GM23338 (cell line): ENCODE results near the gene AKAP8L. TPM values are rescaled to one million over a fixed set of nuclear protein-coding genes. Genes with fewer than 3 reads are reported as not detected.

Experiments used
- ATAC-seq: fragments of 200-7000 bp; cut with Tn5 transposase; 3 replicates; pipeline ENCODE4 v1.9.1; 2020
- DNase-seq: peaks from one replicate; pipeline ENCODE4 v3.0.0-alpha.2; 2015; ENCODE audit warnings: low spot score
- H2AFZ ChIP-seq: fragments of 200-600 bp; sonication (generic); 2 replicates; pipeline ENCODE4 v1.8.0; 2016; ENCODE audit warnings: antibody characterized with exemption, mild to moderate bottlenecking, moderate library complexity
- H3F3A ChIP-seq: fragments of 200-600 bp; sonication (generic); replicated peaks from 2 replicates; pipeline ENCODE4 v1.8.0; 2017; ENCODE audit warnings: antibody characterized with exemption, mixed run types, low read depth
- H3K27ac ChIP-seq: fragments of 200-600 bp; sonication (generic); 2 replicates; pipeline ENCODE4 v1.6.1; 2016; ENCODE audit warnings: low read depth
- H3K27me3 ChIP-seq: fragments of 200-600 bp; sonication (generic); 2 replicates; pipeline ENCODE4 v1.8.0; 2016; ENCODE audit warnings: mild to moderate bottlenecking, mixed run types, moderate library complexity; ENCODE audit not compliant: insufficient read depth
- H3K36me3 ChIP-seq: fragments of 200-600 bp; sonication (generic); 2 replicates; pipeline ENCODE4 v1.8.0; 2016; ENCODE audit warnings: mild to moderate bottlenecking; ENCODE audit not compliant: insufficient read depth
- H3K4me1 ChIP-seq: fragments of 200-600 bp; sonication (generic); 2 replicates; pipeline ENCODE4 v1.8.0; 2016; ENCODE audit warnings: mild to moderate bottlenecking, moderate library complexity; ENCODE audit not compliant: insufficient read depth
- H3K4me2 ChIP-seq: fragments of 200-600 bp; sonication (generic); 2 replicates; pipeline ENCODE4 v1.7.1; 2017; ENCODE audit warnings: mixed run types
- H3K4me3 ChIP-seq: fragments of 200-600 bp; sonication (generic); 2 replicates; pipeline ENCODE4 v1.6.1; 2016; ENCODE audit warnings: mixed run types
- H3K79me2 ChIP-seq: fragments of 200-600 bp; sonication (generic); replicated peaks from 2 replicates; pipeline ENCODE4 v1.8.0; 2017; ENCODE audit warnings: mild to moderate bottlenecking; ENCODE audit not compliant: insufficient read depth
- H3K9me2 ChIP-seq: fragments of 200-600 bp; sonication (generic); 2 replicates; pipeline ENCODE4 v1.8.0; 2017; ENCODE audit not compliant: insufficient read depth
- H4K20me1 ChIP-seq: fragments of 200-600 bp; sonication (generic); replicated peaks from 2 replicates; pipeline ENCODE4 v1.8.0; 2017; ENCODE audit warnings: mild to moderate bottlenecking; ENCODE audit not compliant: insufficient read depth
- H3K27ac Mint-ChIP-seq: 2 replicates; pipeline ENCODE4 v1.8.0; 2020; ENCODE audit warnings: inconsistent platforms, mild to moderate bottlenecking, moderate library complexity, mixed read lengths
- H3K27me3 Mint-ChIP-seq: 3 replicates; pipeline ENCODE4 v1.8.0; 2022; ENCODE audit warnings: low read depth, mild to moderate bottlenecking, moderate library complexity, mixed read lengths, inconsistent platforms; ENCODE audit not compliant: insufficient read depth, poor library complexity
- H3K36me3 Mint-ChIP-seq: 3 replicates; pipeline ENCODE4 v1.8.0; 2021; ENCODE audit warnings: low read depth, mild to moderate bottlenecking, inconsistent platforms, moderate library complexity, mixed read lengths
- H3K4me1 Mint-ChIP-seq: 3 replicates; pipeline ENCODE4 v1.8.0; 2020; ENCODE audit warnings: mild to moderate bottlenecking, inconsistent platforms, mixed read lengths
- H3K4me3 Mint-ChIP-seq: 3 replicates; pipeline ENCODE4 v1.8.0; 2021; ENCODE audit warnings: moderate library complexity, mild to moderate bottlenecking, inconsistent platforms, mixed read lengths
- H3K9me3 Mint-ChIP-seq: 3 replicates; pipeline ENCODE4 v1.8.0; 2020; ENCODE audit warnings: moderate library complexity, mild to moderate bottlenecking, inconsistent platforms, mixed read lengths
- EZH2 ChIP-seq: fragments of 200-600 bp; sonication (generic); IDR thresholded peaks from one replicate; pipeline ENCODE4 v1.8.0; 2017; ENCODE audit warnings: antibody characterized with exemption, mild to moderate bottlenecking, low read depth; ENCODE audit not compliant: unreplicated experiment
- EZH2phosphoT487 ChIP-seq: fragments of 200-600 bp; sonication (generic); IDR thresholded peaks from one replicate; pipeline ENCODE4 v1.8.1; 2018; ENCODE audit warnings: antibody characterized with exemption; ENCODE audit not compliant: unreplicated experiment
- JUNB ChIP-seq: IDR thresholded peaks from one replicate; pipeline ENCODE4 v1.6.1; 2016; ENCODE audit warnings: antibody characterized with exemption; ENCODE audit not compliant: unreplicated experiment
- NANOG ChIP-seq: IDR thresholded peaks from 2 replicates; pipeline ENCODE4 v1.6.1; 2016; ENCODE audit warnings: antibody characterized with exemption, borderline replicate concordance
- POLR2AphosphoS5 ChIP-seq: IDR thresholded peaks from 2 replicates; pipeline ENCODE4 v1.6.1; 2016; ENCODE audit warnings: antibody characterized with exemption, low read depth
- ZNF114 ChIP-seq: fragments of 250-450 bp; sonication (Bioruptor Pico); IDR thresholded peaks from 2 replicates; pipeline ENCODE4 v1.5.0; 2020; ENCODE audit warnings: mild to moderate bottlenecking, moderate library complexity
- polyA plus RNA-seq: library from polyadenylated mRNA; unstranded; fragments of >200 nt; fragmentation: Nextera tagmentation; extraction: Ambion mirVana; gene quantifications from 2 replicates; pipeline ENCODE4 v1.2.1, GENCODE V29; 2016
- total RNA-seq: library from RNA; depleted of rRNA; stranded (reverse); fragments of >200 nt; shearing (Covaris generic); gene quantifications from 2 replicates; pipeline ENCODE4 v1.2.3, GENCODE V29; 2014
- TF ChIP-seq, protein P1 (sequence below), 2 experiments: fragments of 200-600 bp in 1 of 2; sonication (generic) in 1 of 2; conservative IDR thresholded peaks; 2 replicates each; pipeline versions ENCODE4 v1.5.1 to v1.6.1; 2016 to 2017; ENCODE audit warnings: antibody characterized with exemption in 2 of 2, low read depth in 2 of 2, mild to moderate bottlenecking in 2 of 2, moderate library complexity in 1 of 2
- TF ChIP-seq, protein P2 (sequence below): IDR thresholded peaks from one replicate; pipeline ENCODE4 v1.6.1; 2018; ENCODE audit warnings: antibody characterized with exemption; ENCODE audit not compliant: unreplicated experiment

AKAP8L gene
- total and polyA plus RNA-seq, 2 experiments from 2014 or later: 78.8 to 165 TPM

DNA sequence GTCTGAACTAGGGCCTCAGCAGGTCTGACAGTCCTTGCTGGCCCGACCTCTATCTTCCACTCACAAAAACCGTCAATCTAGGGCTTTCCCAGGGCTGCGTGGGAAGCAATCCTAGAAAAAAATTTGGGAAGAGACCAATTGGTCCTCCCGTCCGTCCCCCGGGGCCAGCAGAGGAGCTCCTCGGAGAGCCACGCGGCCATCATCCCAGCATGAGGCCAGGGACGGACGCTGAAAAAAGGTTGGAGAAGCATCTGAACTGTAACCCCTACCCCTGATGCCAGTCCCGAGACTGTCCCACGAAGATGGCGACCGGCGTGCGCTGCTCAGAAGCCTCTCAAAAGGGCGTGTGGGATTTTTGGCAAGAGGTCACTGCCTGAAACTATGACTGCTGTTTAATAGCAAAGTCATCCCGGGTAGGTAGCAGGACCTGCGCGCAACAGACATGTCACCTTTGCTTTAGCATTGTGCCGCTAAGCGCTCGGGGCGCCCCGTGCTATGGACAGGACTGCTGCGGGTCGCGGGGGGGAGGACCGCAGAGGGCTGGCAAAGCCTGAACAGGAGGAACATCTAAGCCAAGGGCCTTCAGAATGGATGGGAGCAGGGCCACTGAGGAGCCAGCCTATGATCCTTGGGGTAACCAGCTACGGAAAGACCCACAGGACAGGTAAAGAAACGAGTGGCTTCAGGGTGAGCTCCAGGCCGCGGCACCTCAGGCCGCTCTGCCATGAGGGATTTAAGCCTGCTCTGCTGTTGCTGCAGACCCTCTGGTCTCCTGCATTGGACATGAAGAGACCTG is 49.8 kb downstream of the AKAP8L start:
- Histone ChIP-seq H2AFZ (no peak overlapping the region), H3K36me3 (peaks cover 41% of the 10 kb centered on the region), H3K9me2 (no peaks in the 10 kb centered on the region), H3K4me3 (no peak overlapping the region), H4K20me1 (peaks cover 9% of the 10 kb centered on the region), H3F3A (no peaks in the 10 kb centered on the region), H3K27ac (no peak overlapping the region), H3K4me2 (no peak overlapping the region), H3K79me2 (peaks cover 28% of the 10 kb centered on the region), H3K4me1 (no peaks in the 10 kb centered on the region), H3K27me3 (no peaks in the 10 kb centered on the region)
- no peak for DNase-seq
- Mint-ChIP-seq H3K9me3 (peaks cover 6% of the 10 kb centered on the region; the same call in 1 of the 3 replicates), H3K27ac (no peak overlapping the region; the same call in 1 of the 2 replicates), H3K4me3 (no peak overlapping the region), H3K27me3 (peaks cover 11% of the 10 kb centered on the region), H3K4me1 (no peaks in the 10 kb centered on the region), H3K36me3 (peaks cover 89% of the 10 kb centered on the region)
- no peak for ATAC-seq
- TF ChIP-seq, protein P1, sequence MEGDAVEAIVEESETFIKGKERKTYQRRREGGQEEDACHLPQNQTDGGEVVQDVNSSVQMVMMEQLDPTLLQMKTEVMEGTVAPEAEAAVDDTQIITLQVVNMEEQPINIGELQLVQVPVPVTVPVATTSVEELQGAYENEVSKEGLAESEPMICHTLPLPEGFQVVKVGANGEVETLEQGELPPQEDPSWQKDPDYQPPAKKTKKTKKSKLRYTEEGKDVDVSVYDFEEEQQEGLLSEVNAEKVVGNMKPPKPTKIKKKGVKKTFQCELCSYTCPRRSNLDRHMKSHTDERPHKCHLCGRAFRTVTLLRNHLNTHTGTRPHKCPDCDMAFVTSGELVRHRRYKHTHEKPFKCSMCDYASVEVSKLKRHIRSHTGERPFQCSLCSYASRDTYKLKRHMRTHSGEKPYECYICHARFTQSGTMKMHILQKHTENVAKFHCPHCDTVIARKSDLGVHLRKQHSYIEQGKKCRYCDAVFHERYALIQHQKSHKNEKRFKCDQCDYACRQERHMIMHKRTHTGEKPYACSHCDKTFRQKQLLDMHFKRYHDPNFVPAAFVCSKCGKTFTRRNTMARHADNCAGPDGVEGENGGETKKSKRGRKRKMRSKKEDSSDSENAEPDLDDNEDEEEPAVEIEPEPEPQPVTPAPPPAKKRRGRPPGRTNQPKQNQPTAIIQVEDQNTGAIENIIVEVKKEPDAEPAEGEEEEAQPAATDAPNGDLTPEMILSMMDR (conservative IDR thresholded peaks at IDR 0.05; ENCODE audit: low read depth in 2 of 2): no peak
- TF ChIP-seq ZNF114 (CRISPR knock-in tag) (no peak), NANOG (no peak)

DNA sequence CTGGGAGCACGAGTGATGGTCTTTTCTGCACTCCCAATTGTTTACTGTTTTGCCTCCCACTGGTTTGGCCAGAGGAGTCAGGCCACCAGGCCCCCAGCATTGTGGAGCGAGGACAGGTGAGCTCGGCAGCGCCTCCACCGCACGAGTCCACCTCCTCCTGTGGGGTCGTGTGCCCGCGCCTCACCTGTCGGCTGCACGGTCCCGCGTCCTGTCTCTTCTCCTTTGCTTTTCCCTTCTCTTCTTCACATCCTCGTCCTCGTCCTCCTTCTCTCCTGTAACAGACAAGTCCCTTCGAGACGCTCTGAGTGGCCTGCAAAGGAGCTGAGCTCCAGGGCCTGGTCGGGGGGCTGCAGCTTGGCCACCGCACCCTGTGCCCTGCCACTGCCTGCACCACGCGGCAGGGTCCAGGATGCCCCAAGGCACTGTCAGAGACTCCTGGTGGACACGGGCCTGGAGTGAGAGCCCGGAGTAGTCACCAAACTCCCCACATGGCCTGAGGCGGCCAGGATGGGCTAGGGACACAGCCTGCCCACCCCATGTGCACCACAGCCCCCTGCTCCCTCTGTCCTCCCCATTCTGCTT is 50.6 kb downstream of the AKAP8L start:
- Mint-ChIP-seq H3K9me3 (peaks cover 10% of the 10 kb centered on the region), H3K27me3 (peaks cover 8% of the 10 kb centered on the region), H3K27ac (no peak overlapping the region; the same call in 1 of the 2 replicates), H3K36me3 (peaks cover 92% of the 10 kb centered on the region), H3K4me1 (no peaks in the 10 kb centered on the region), H3K4me3 (no peak overlapping the region)
- peaks cover 19% of the 10 kb centered on the region for H3K79me2 ChIP-seq
- DNase-seq (no peak), ATAC-seq (no peak)
- no peak overlapping the region for H3K4me3 ChIP-seq
- H2AFZ ChIP-seq: no peak overlapping the region
- no peaks in the 10 kb centered on the region for H3K4me1 ChIP-seq
- H3K36me3 ChIP-seq: peaks cover 41% of the 10 kb centered on the region
- H3K4me2 ChIP-seq: no peak overlapping the region
- no peaks in the 10 kb centered on the region for H3K27me3 ChIP-seq
- peaks cover 9% of the 10 kb centered on the region for H4K20me1 ChIP-seq
- H3F3A ChIP-seq: no peaks in the 10 kb centered on the region
- H3K9me2 ChIP-seq: no peaks in the 10 kb centered on the region
- H3K27ac ChIP-seq: no peak overlapping the region
- TF ChIP-seq EZH2phosphoT487 (no peak), EZH2 (no peak), JUNB (no peak), POLR2AphosphoS5 (no peak)
- TF ChIP-seq, protein P1 (conservative IDR thresholded peaks at IDR 0.05; ENCODE audit: low read depth in 2 of 2): no peak
- TF ChIP-seq, protein P2, sequence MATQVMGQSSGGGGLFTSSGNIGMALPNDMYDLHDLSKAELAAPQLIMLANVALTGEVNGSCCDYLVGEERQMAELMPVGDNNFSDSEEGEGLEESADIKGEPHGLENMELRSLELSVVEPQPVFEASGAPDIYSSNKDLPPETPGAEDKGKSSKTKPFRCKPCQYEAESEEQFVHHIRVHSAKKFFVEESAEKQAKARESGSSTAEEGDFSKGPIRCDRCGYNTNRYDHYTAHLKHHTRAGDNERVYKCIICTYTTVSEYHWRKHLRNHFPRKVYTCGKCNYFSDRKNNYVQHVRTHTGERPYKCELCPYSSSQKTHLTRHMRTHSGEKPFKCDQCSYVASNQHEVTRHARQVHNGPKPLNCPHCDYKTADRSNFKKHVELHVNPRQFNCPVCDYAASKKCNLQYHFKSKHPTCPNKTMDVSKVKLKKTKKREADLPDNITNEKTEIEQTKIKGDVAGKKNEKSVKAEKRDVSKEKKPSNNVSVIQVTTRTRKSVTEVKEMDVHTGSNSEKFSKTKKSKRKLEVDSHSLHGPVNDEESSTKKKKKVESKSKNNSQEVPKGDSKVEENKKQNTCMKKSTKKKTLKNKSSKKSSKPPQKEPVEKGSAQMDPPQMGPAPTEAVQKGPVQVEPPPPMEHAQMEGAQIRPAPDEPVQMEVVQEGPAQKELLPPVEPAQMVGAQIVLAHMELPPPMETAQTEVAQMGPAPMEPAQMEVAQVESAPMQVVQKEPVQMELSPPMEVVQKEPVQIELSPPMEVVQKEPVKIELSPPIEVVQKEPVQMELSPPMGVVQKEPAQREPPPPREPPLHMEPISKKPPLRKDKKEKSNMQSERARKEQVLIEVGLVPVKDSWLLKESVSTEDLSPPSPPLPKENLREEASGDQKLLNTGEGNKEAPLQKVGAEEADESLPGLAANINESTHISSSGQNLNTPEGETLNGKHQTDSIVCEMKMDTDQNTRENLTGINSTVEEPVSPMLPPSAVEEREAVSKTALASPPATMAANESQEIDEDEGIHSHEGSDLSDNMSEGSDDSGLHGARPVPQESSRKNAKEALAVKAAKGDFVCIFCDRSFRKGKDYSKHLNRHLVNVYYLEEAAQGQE: no peak
